ENCODE measurements around the gene HOXB2.

The HOXB2 gene

GRCh38 chr17:48565925-48566710, 21.2 kb upstream of the HOXB2 start:
- no peak for DNase-seq (ENCODE audit: low spot score)

GRCh38 chr17:48565022-48565554, 20.2 kb upstream of the HOXB2 start:
- DNase-seq (ENCODE audit: low spot score): no peak

GRCh38 chr17:48564188-48565021, 19.5 kb upstream of the HOXB2 start:
- DNase-seq (ENCODE audit: low spot score): no peak

GRCh38 chr17:48563867-48564187, 18.9 kb upstream of the HOXB2 start:
- no peak for DNase-seq (ENCODE audit: low spot score)

GRCh38 chr17:48563385-48563838, 18.5 kb upstream of the HOXB2 start:
- DNase-seq (ENCODE audit: low spot score): no peak

GRCh38 chr17:48562934-48563333, 18.0 kb upstream of the HOXB2 start:
- no peak for DNase-seq (ENCODE audit: low spot score)

GRCh38 chr17:48561884-48562810, 17.2 kb upstream of the HOXB2 start:
- DNase-seq (ENCODE audit: low spot score): no peak

GRCh38 chr17:48559840-48560817, 15.2 kb upstream of the HOXB2 start:
- DNase-seq (ENCODE audit: low spot score): no peak

GRCh38 chr17:48559122-48559839, 14.4 kb upstream of the HOXB2 start:
- no peak for DNase-seq (ENCODE audit: low spot score)

- no peak for DNase-seq (ENCODE audit: low spot score)
These were observed 13.9 kb upstream of the HOXB2 start for GRCh38 chr17:48558831-48559121.

- no peak for DNase-seq (ENCODE audit: low spot score)
These were observed 13.3 kb upstream of the HOXB2 start for GRCh38 chr17:48558057-48558830.

GRCh38 chr17:48556576-48557401, 11.9 kb upstream of the HOXB2 start:
- DNase-seq (ENCODE audit: low spot score): no peak

GRCh38 chr17:48556229-48556575, 11.3 kb upstream of the HOXB2 start:
- no peak for DNase-seq (ENCODE audit: low spot score)

GRCh38 chr17:48555258-48556228, 10.6 kb upstream of the HOXB2 start:
- DNase-seq (ENCODE audit: low spot score): no peak

GRCh38 chr17:48554412-48555257, 9.7 kb upstream of the HOXB2 start:
- no peak for DNase-seq (ENCODE audit: low spot score)

- no peak for DNase-seq (ENCODE audit: low spot score)
These were observed 8.9 kb upstream of the HOXB2 start for GRCh38 chr17:48553826-48554225.

GRCh38 chr17:48553190-48553547, 8.3 kb upstream of the HOXB2 start:
- no peak for DNase-seq (ENCODE audit: low spot score)

Measured in LoVo (cell line).